Measurements from ENCODE around the gene GZF1. TPM values are rescaled to one million over a fixed set of nuclear protein-coding genes. Genes with fewer than 3 reads are reported as not detected.

GZF1 gene
- total and polyA plus RNA-seq, 5 donors from 2014 or later = 3.1 to 24.8 (median 3.4) TPM

- no peaks in the 10 kb centered on the region for H3K27me3 ChIP-seq (ENCODE audit: control insufficient read depth, insufficient read depth, low read length)
- H3K9me3 ChIP-seq (ENCODE audit: control insufficient read depth in 2 of 2, low read length in 2 of 2) = no peaks in the 10 kb centered on the region
- ATAC-seq (ENCODE audit: low read depth in 2 of 2) (no peak), DNase-seq (no peak)
- Mint-ChIP-seq H3K27me3 (no peaks in the 10 kb centered on the region), H3K36me3 (no peaks in the 10 kb centered on the region), H3K4me3 (no peak overlapping the region), H3K9me3 (peaks cover 0 to 2% (median 0%) of the 10 kb centered on the region in 7 donors), H3K27ac (no peak overlapping the region), H3K4me1 (no peaks in the 10 kb centered on the region)
- H3K27ac ChIP-seq (ENCODE audit: insufficient read depth, low read length, poor library complexity, severe bottlenecking) = no peak overlapping the region
- no peak overlapping the region for H3K4me3 ChIP-seq (ENCODE audit: low read depth, low read length)
- no peaks in the 10 kb centered on the region for H3K4me1 ChIP-seq (ENCODE audit: control insufficient read depth, insufficient read depth, low read length, poor library complexity, severe bottlenecking)
- no peaks in the 10 kb centered on the region for H3K36me3 ChIP-seq (ENCODE audit: control insufficient read depth, insufficient read depth, low read length)
Measured at GRCh38 chr20:23325107-23325506, 36.9 kb upstream of the GZF1 start.

GRCh38 chr20:23326774-23327173, 35.2 kb upstream of the GZF1 start:
- no peak for ATAC-seq (ENCODE audit: low read depth in 2 of 2)
- H3K4me3 Mint-ChIP-seq = no peak overlapping the region
- no peak for DNase-seq
- H3K36me3 ChIP-seq (ENCODE audit: control insufficient read depth, insufficient read depth, low read length) = no peaks in the 10 kb centered on the region
- no peaks in the 10 kb centered on the region for H3K27me3 ChIP-seq (ENCODE audit: control insufficient read depth, insufficient read depth, low read length)
- no peak overlapping the region for H3K27ac Mint-ChIP-seq
- peaks cover 0 to 2% (median 0%) of the 10 kb centered on the region in 7 donors for H3K9me3 Mint-ChIP-seq
- H3K4me1 ChIP-seq (ENCODE audit: control insufficient read depth, insufficient read depth, low read length, poor library complexity, severe bottlenecking) = no peaks in the 10 kb centered on the region
- H3K4me1 Mint-ChIP-seq = no peaks in the 10 kb centered on the region
- no peaks in the 10 kb centered on the region for H3K27me3 Mint-ChIP-seq
- no peaks in the 10 kb centered on the region for H3K9me3 ChIP-seq (ENCODE audit: control insufficient read depth in 2 of 2, low read length in 2 of 2)
- H3K36me3 Mint-ChIP-seq = no peaks in the 10 kb centered on the region
- H3K4me3 ChIP-seq (ENCODE audit: low read depth, low read length) = no peak overlapping the region
- no peak overlapping the region for H3K27ac ChIP-seq (ENCODE audit: insufficient read depth, low read length, poor library complexity, severe bottlenecking)

- no peak for DNase-seq
- Mint-ChIP-seq H3K36me3 (no peaks in the 10 kb centered on the region), H3K4me1 (no peaks in the 10 kb centered on the region), H3K27me3 (no peaks in the 10 kb centered on the region), H3K27ac (no peak overlapping the region), H3K4me3 (no peak overlapping the region), H3K9me3 (peaks cover 0 to 2% (median 0%) of the 10 kb centered on the region in 7 donors)
- H3K36me3 ChIP-seq (ENCODE audit: control insufficient read depth, insufficient read depth, low read length) = no peaks in the 10 kb centered on the region
- H3K27me3 ChIP-seq (ENCODE audit: control insufficient read depth, insufficient read depth, low read length) = no peaks in the 10 kb centered on the region
- H3K9me3 ChIP-seq (ENCODE audit: control insufficient read depth in 2 of 2, low read length in 2 of 2) = no peaks in the 10 kb centered on the region
- no peak overlapping the region for H3K4me3 ChIP-seq (ENCODE audit: low read depth, low read length)
- H3K27ac ChIP-seq (ENCODE audit: insufficient read depth, low read length, poor library complexity, severe bottlenecking) = no peak overlapping the region
- H3K4me1 ChIP-seq (ENCODE audit: control insufficient read depth, insufficient read depth, low read length, poor library complexity, severe bottlenecking) = no peaks in the 10 kb centered on the region
- ATAC-seq (ENCODE audit: low read depth in 2 of 2) = no peak
Measured at GRCh38 chr20:23327617-23328333, 34.2 kb upstream of the GZF1 start.

- Mint-ChIP-seq H3K27ac (no peak overlapping the region), H3K36me3 (no peaks in the 10 kb centered on the region), H3K4me1 (no peaks in the 10 kb centered on the region), H3K4me3 (no peak overlapping the region), H3K9me3 (peaks cover 0 to 2% (median 0%) of the 10 kb centered on the region in 7 donors), H3K27me3 (no peaks in the 10 kb centered on the region)
- H3K9me3 ChIP-seq (ENCODE audit: control insufficient read depth in 2 of 2, low read length in 2 of 2) = no peaks in the 10 kb centered on the region
- H3K27me3 ChIP-seq (ENCODE audit: control insufficient read depth, insufficient read depth, low read length) = no peaks in the 10 kb centered on the region
- no peaks in the 10 kb centered on the region for H3K36me3 ChIP-seq (ENCODE audit: control insufficient read depth, insufficient read depth, low read length)
- no peak overlapping the region for H3K4me3 ChIP-seq (ENCODE audit: low read depth, low read length)
- no peak overlapping the region for H3K27ac ChIP-seq (ENCODE audit: insufficient read depth, low read length, poor library complexity, severe bottlenecking)
- ATAC-seq (ENCODE audit: low read depth in 2 of 2) (no peak), DNase-seq (no peak)
- no peaks in the 10 kb centered on the region for H3K4me1 ChIP-seq (ENCODE audit: control insufficient read depth, insufficient read depth, low read length, poor library complexity, severe bottlenecking)
Measured at GRCh38 chr20:23331450-23332350, 30.3 kb upstream of the GZF1 start.

DNA sequence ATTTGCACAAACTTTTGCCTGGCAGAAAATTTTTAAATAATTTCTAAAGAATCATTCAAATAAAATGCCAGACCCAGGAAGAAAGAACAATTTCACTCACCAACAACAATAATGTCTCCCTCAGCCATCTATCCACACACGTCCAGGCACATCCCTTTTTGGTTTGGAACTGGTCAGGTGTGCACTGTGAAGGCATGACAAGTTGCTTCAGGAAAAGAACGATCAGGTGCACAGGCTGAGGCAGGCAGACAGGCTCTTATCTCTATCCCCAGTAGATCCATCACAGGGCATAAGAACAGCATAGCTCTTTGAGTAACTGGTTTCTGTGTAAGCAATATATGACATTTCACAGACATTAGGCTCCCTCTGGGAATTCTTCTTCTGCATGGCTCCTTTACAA, 29.5 kb upstream of the GZF1 start:
- H3K36me3 Mint-ChIP-seq = no peaks in the 10 kb centered on the region
- H3K4me3 Mint-ChIP-seq = no peak overlapping the region
- ATAC-seq (ENCODE audit: low read depth in 2 of 2) = no peak
- DNase-seq = no peak
- no peak overlapping the region for H3K27ac Mint-ChIP-seq
- no peaks in the 10 kb centered on the region for H3K9me3 ChIP-seq (ENCODE audit: control insufficient read depth in 2 of 2, low read length in 2 of 2)
- peaks cover 0 to 2% (median 0%) of the 10 kb centered on the region in 7 donors for H3K9me3 Mint-ChIP-seq
- no peaks in the 10 kb centered on the region for H3K4me1 ChIP-seq (ENCODE audit: control insufficient read depth, insufficient read depth, low read length, poor library complexity, severe bottlenecking)
- H3K36me3 ChIP-seq (ENCODE audit: control insufficient read depth, insufficient read depth, low read length) = no peaks in the 10 kb centered on the region
- H3K27me3 ChIP-seq (ENCODE audit: control insufficient read depth, insufficient read depth, low read length) = no peaks in the 10 kb centered on the region
- H3K4me3 ChIP-seq (ENCODE audit: low read depth, low read length) = no peak overlapping the region
- H3K4me1 Mint-ChIP-seq = no peaks in the 10 kb centered on the region
- H3K27me3 Mint-ChIP-seq = no peaks in the 10 kb centered on the region
- no peak overlapping the region for H3K27ac ChIP-seq (ENCODE audit: insufficient read depth, low read length, poor library complexity, severe bottlenecking)

DNA sequence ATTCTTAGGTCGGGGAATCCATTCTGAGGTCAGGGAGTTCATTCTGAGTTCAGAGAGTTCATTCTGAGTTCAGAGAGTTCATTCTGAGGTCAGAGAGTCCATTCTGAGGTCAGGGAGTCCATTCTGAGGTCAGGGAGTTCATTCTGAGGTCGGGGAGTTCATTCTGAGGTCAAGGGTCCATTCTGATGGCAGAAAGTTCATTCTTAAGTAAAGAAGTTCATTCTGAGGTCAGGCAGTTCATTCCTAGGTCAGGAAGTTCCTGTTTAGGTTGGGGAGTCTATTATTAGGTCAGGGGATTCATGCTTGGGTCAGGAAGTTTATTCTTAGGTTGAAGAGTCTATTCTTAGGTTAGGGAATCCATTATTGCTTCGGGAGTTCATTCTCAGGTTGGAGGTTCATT, 27.9 kb upstream of the GZF1 start:
- no peaks in the 10 kb centered on the region for H3K4me1 Mint-ChIP-seq
- no peak for ATAC-seq (ENCODE audit: low read depth in 2 of 2)
- Histone ChIP-seq H3K9me3 (ENCODE audit: control insufficient read depth in 2 of 2, low read length in 2 of 2) (no peaks in the 10 kb centered on the region), H3K36me3 (ENCODE audit: control insufficient read depth, insufficient read depth, low read length) (no peaks in the 10 kb centered on the region), H3K27me3 (ENCODE audit: control insufficient read depth, insufficient read depth, low read length) (no peaks in the 10 kb centered on the region), H3K4me1 (ENCODE audit: control insufficient read depth, insufficient read depth, low read length, poor library complexity, severe bottlenecking) (no peaks in the 10 kb centered on the region), H3K27ac (ENCODE audit: insufficient read depth, low read length, poor library complexity, severe bottlenecking) (no peak overlapping the region), H3K4me3 (ENCODE audit: low read depth, low read length) (no peak overlapping the region)
- H3K27ac Mint-ChIP-seq = peak overlapping the region in 1 of 3 donors; percentile 36
- H3K36me3 Mint-ChIP-seq = no peaks in the 10 kb centered on the region
- H3K9me3 Mint-ChIP-seq = peaks cover 0 to 2% (median 0%) of the 10 kb centered on the region in 7 donors
- no peak for DNase-seq
- H3K27me3 Mint-ChIP-seq = no peaks in the 10 kb centered on the region
- no peak overlapping the region for H3K4me3 Mint-ChIP-seq

DNA sequence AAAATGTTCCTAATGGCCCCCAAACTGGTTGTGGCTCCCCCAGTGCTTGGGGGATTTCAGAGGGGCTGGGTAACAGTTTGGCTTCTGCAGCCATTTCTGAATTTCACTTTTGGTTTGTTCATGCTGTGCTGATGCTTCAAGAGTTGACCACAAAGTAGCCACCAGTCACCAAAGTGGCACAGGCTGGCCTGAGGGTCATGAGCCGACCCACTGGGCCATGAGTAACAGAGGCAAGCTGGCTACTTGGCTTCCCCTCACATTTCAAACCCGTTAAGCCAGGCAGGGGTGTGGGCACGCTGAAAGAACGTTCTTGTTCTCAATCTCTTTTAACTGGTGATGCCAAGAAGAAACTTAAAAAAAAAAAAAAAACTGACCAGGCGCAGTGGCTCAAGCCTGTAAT, 26.5 kb upstream of the GZF1 start:
- Histone ChIP-seq H3K36me3 (ENCODE audit: control insufficient read depth, insufficient read depth, low read length) (no peaks in the 10 kb centered on the region), H3K27me3 (ENCODE audit: control insufficient read depth, insufficient read depth, low read length) (no peaks in the 10 kb centered on the region), H3K4me1 (ENCODE audit: control insufficient read depth, insufficient read depth, low read length, poor library complexity, severe bottlenecking) (no peaks in the 10 kb centered on the region), H3K9me3 (ENCODE audit: control insufficient read depth in 2 of 2, low read length in 2 of 2) (no peaks in the 10 kb centered on the region), H3K4me3 (ENCODE audit: low read depth, low read length) (no peak overlapping the region), H3K27ac (ENCODE audit: insufficient read depth, low read length, poor library complexity, severe bottlenecking) (no peak overlapping the region)
- Mint-ChIP-seq H3K27ac (no peak overlapping the region), H3K27me3 (no peaks in the 10 kb centered on the region), H3K4me3 (no peak overlapping the region), H3K9me3 (peaks cover 0 to 2% (median 0%) of the 10 kb centered on the region in 7 donors), H3K36me3 (no peaks in the 10 kb centered on the region), H3K4me1 (no peaks in the 10 kb centered on the region)
- no peak for ATAC-seq (ENCODE audit: low read depth in 2 of 2)
- DNase-seq = no peak
